WERI-Rb-1 (cell line): Measurements from ENCODE around the gene PRKAR2B.

ENCODE experiments used
- DNase-seq: peaks from one replicate; pipeline ENCODE4 v3.0.0-alpha.2; 2020
- H3K27ac ChIP-seq: fragments of 250-450 bp; sonication (Bioruptor Pico); 2 replicates; pipeline ENCODE4 v1.5.1; 2020; ENCODE audit warnings: mild to moderate bottlenecking, moderate library complexity
- H3K27me3 ChIP-seq: fragments of 250-450 bp; sonication (Bioruptor Pico); 2 replicates; pipeline ENCODE4 v1.5.1; 2021; ENCODE audit warnings: mild to moderate bottlenecking, low read depth, moderate library complexity; ENCODE audit not compliant: insufficient read depth, severe bottlenecking
- H3K36me3 ChIP-seq: fragments of 250-450 bp; sonication (Bioruptor Pico); 2 replicates; pipeline ENCODE4 v1.5.1; 2020; ENCODE audit warnings: mild to moderate bottlenecking, moderate library complexity
- H3K4me3 ChIP-seq: 2 replicates; pipeline ENCODE4 v1.5.1; 2011; ENCODE audit warnings: low read depth, mild to moderate bottlenecking, control low read depth, low read length
- H3K9me3 ChIP-seq: fragments of 250-450 bp; sonication (Bioruptor Pico); 2 replicates; pipeline ENCODE4 v1.5.1; 2021; ENCODE audit warnings: mild to moderate bottlenecking, moderate library complexity; ENCODE audit not compliant: severe bottlenecking
- CTCF ChIP-seq: IDR thresholded peaks from 2 replicates; pipeline ENCODE4 v1.5.1; 2011; ENCODE audit warnings: low read depth, mild to moderate bottlenecking, control low read depth, inconsistent platforms, low read length

The PRKAR2B gene

DNA sequence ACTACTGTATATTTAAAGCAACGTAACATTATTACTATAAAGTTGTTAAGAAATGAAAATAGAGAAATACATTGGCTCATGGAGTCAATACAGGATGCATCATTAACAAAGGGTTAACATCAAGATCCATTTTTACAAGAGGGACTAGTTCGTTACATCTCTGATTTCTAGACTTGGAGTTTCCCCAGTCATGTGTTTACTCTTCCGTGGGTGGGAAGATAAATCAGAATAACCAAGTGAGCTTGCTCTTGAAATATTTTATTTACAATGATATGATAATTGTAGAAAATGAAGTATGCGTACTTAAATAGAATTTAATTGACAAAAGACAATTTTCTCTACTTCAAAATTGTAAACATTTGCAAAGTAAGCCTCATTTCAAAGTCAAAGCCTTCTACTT is 1.0 kb upstream of the PRKAR2B start:
- no peaks in the 10 kb centered on the region for H3K36me3 ChIP-seq
- no peak overlapping the region for H3K27ac ChIP-seq
- no peak overlapping the region for H3K4me3 ChIP-seq
- H3K27me3 ChIP-seq: no peaks in the 10 kb centered on the region
- DNase-seq: no peak
- no peak for TF ChIP-seq CTCF
- no peaks in the 10 kb centered on the region for H3K9me3 ChIP-seq

DNA sequence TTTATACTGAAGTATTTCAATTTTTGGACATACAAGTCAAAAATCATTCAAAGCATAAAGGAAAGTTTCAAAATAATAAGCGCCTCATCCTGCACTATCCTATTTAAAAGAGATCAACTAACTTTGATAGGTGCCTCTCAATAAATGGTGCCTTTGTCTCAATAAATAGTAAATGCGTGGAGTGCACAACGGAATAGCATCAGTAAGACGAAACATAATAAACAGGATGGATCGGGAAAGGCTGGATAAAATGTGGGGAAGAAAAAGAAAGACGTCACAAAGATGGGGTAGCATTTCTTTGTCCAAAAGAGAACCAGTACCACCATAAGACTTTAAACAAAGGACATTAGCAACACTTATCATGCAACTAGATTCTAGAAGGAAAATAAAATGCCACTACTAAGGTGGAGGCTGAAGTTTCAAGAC is 571 bp upstream of the PRKAR2B start:
- Histone ChIP-seq H3K27me3 (no peaks in the 10 kb centered on the region), H3K9me3 (no peaks in the 10 kb centered on the region), H3K36me3 (no peaks in the 10 kb centered on the region), H3K27ac (peak overlapping the region; percentile 47), H3K4me3 (peak overlapping the region; percentile 65)
- no peak for TF ChIP-seq CTCF
- no peak for DNase-seq

DNA sequence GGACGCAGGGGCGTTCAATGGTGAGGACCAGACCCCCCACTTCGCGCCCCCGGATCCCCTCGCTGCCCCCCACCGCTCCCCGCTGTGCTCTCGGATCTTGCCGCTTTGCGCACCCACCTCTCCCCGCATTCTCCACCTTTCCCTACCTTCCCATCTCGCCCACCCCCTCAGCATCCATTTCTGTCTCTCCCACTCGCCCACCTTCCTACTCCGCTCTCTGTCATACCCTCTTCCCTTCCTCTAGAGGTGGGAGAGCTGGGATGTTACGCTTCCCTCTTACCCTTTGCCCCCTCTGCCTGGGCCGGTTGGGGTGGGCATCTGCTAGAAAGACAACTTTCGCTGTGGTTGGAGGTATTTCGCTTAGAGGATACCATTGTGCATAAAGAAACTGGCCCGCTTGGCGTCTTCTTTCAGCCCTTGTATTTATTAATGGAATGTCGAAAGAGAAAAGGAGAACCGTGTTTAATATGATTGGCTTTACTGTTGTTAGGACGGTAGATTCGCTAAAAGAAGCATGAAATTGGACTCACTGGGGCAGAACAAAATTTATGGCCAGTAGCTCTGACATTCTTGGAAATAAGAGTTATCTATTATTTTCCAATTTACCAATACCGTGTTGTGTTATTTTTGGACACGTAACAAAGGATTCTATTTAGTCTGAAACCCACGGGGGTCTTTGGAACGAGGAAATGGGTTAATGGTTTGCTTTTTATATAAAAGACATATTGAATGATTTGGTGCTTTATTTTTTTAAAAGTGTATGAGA is 873 bp downstream of the PRKAR2B start:
- Histone ChIP-seq H3K9me3 (no peaks in the 10 kb centered on the region), H3K36me3 (no peaks in the 10 kb centered on the region), H3K27me3 (no peaks in the 10 kb centered on the region), H3K27ac (peak overlapping the region; percentile 53; the same call in 1 of the 2 replicates), H3K4me3 (peak overlapping the region; percentile 93)
- TF ChIP-seq CTCF: no peak
- no peak for DNase-seq

GRCh38 chr7:107045980-107046379 is 1.5 kb downstream of the PRKAR2B start:
- no peak overlapping the region for H3K27ac ChIP-seq
- DNase-seq: no peak
- H3K4me3 ChIP-seq: no peak overlapping the region
- no peak for TF ChIP-seq CTCF
- no peaks in the 10 kb centered on the region for H3K9me3 ChIP-seq
- H3K36me3 ChIP-seq: no peaks in the 10 kb centered on the region
- H3K27me3 ChIP-seq: no peaks in the 10 kb centered on the region

GRCh38 chr7:107046491-107047259 is 2.2 kb downstream of the PRKAR2B start:
- Histone ChIP-seq H3K4me3 (no peak overlapping the region), H3K27me3 (no peaks in the 10 kb centered on the region), H3K36me3 (no peaks in the 10 kb centered on the region), H3K9me3 (no peaks in the 10 kb centered on the region), H3K27ac (no peak overlapping the region)
- TF ChIP-seq CTCF: no peak
- DNase-seq: no peak
